HG03159 (cell line): Measurements from ENCODE around the gene TPM1.

Experiments used
- ATAC-seq: cut with Tn5 transposase; IDR thresholded peaks from one replicate; pipeline ENCODE4 v1.9.1; 2021; ENCODE audit warnings: mild to moderate bottlenecking, moderate library complexity; ENCODE audit not compliant: unreplicated experiment

The TPM1 gene

DNA sequence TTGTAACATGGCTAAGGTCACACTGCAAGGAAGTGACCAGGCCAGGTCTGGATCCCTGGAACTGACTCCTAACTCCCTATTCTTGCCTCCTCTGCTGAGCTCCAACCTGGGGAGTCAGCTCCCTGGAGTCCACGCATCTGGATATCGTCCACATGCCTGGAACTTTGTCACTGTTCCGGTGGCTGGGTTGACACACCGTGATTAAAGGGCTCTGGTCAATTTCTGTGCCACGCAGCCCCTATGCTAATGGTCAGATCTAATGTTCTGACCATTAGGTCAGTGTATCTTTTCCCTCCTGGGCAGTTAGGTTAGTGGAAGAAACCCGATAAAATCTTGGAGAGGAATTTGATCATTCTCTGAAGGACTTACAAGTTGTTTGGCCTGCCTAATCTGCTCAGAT lies 1.6 kb upstream of the TPM1 start:
- no peak for ATAC-seq

DNA sequence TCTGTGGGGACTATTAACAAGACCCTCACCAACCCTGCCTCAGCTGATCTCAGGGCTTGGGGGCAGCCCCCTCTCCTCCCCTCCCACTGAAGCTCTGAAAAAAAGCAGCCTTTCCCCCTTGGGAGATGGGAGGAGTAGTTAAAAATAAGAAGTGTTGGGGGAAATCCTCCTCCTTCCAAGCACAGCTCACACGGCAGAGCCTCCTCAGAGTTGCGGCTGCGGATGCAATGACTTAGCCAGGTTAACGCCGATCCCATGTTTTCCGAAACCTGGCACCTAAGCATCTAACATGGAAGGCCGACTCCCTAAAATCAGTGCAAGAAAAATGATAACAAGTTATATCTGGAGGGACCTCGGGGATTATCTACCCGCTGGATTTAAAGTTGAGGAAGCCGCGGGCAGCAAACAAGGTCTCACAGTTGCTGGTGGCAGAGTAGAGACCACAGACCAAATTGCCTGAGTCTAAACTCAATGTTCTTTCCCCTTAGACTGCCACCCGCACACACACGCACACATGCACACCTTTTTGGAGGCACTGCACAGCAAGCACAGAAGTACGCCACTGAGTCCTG lies 1.1 kb upstream of the TPM1 start:
- no peak for ATAC-seq

- no peak for ATAC-seq
These were observed 359 bp downstream of the TPM1 start for GRCh38 chr15:63042877-63043334.

- ATAC-seq, result no peak
These were observed 959 bp downstream of the TPM1 start for GRCh38 chr15:63043335-63044076.

- ATAC-seq, result no peak
These were observed 1.6 kb downstream of the TPM1 start for GRCh38 chr15:63044077-63044644.

DNA sequence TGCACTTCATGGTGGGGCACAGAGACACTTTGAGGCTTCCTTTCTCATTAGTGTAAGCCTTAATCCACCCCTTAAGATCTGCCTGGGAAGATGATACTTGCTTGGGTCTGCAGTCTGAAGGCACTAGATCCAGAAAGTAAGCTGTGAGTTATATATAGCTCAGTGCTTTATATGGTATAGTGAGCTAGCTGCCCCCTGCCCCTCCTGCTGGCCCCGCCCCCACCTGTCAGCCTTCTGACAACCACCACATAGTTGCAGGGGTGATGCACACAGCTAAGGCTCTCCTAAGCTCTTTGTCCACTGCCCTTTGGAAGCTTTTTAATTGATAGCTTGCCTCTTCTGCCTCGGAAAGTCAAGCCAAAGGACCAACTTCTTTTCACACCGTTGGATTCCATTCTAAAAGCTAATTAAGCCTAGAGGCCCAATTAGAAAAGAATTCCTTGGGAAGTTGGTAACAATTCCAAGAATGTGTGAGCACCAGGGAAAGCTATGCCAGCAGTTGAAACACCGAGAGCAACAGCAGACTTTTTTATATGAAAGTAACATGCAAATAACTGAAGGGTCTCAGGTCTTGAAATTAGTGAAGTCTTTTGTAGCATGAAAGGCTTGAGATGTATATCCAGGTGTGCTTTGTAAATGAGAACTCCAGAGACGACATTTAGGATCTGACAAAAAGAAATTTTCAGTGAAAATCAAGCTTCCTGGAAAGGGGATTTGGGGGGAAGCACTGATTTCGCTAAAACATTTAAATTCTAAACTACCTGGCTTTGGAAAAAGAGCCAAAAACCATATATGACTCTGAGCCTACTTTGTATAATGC lies 2.3 kb downstream of the TPM1 start:
- no peak for ATAC-seq

- ATAC-seq, result no peak
These were observed 2.9 kb downstream of the TPM1 start for GRCh38 chr15:63045465-63045840.

GRCh38 chr15:63045879-63046278 lies 3.3 kb downstream of the TPM1 start:
- ATAC-seq, result no peak

- no peak for ATAC-seq
These were observed 4.6 kb downstream of the TPM1 start for GRCh38 chr15:63046917-63047760.

DNA sequence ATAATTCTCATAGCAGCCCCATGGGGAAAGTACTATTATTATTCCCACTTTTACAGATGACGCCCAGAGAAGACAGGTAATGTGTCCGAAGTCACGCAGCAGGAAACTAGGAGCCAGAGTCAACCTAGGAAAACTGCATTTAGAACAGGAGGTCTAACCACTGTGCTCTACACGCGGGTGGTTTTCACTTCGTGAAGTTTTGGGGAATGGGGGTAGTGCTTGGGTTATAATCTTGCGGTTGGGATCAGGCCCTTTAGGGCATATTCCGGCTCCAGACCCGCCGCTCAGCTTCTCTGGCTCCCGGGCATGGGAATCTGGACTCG lies 5.2 kb downstream of the TPM1 start:
- no peak for ATAC-seq

- ATAC-seq, result peak; percentile 78
These were observed 5.7 kb downstream of the TPM1 start for GRCh38 chr15:63048115-63048775.

- peak; percentile 40 for ATAC-seq
These were observed 6.5 kb downstream of the TPM1 start for GRCh38 chr15:63048776-63049665.

- ATAC-seq, result no peak
These were observed 7.3 kb downstream of the TPM1 start for GRCh38 chr15:63049783-63050371.

DNA sequence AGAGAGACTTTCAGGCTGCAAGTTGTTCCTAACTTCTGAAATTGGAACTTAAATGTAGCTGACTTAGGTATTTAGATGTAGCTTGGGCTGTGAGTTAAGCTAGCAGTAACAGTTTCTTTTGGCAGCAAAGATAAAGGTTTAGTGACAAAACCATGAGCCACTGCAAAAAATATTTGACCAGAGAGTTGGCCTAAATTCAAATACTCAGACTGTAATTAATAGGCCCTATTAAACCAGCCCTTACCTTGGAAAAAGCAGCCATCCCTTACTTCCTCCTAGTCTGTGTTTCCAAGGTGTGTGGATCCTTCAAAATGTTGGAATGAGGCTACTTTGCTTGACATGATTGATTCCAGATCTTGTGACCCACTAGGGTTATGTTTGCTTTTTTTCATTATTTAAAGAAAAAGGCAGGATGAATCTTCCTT lies 8.2 kb downstream of the TPM1 start:
- ATAC-seq, result no peak

- ATAC-seq, result no peak
These were observed 8.9 kb downstream of the TPM1 start for GRCh38 chr15:63051156-63052066.

GRCh38 chr15:63052077-63052841 lies 9.7 kb downstream of the TPM1 start:
- ATAC-seq, result no peak
